ENCODE data around the gene PDE9A.

Gene PDE9A

GRCh38 chr21:42733874-42734273 is 80.5 kb downstream of the PDE9A start:
- H3K4me3 ChIP-seq (ENCODE audit: low read depth, low read length), result no peak overlapping the region
- no peak overlapping the region for H3K18ac ChIP-seq (ENCODE audit: low read length)
- WGBS (ENCODE audit: extremely low coverage, insufficient coverage, insufficient read length), result no CpG with 5 or more reads among the region's 7 CpGs
- no peak overlapping the region for H2AK5ac ChIP-seq (ENCODE audit: low read length)
- H3K4me2 ChIP-seq (ENCODE audit: low read length), result no peak overlapping the region
- no peak overlapping the region for H2BK120ac ChIP-seq (ENCODE audit: insufficient read depth, low read length, poor library complexity)
- peaks cover 2% of the 10 kb centered on the region for H3K79me1 ChIP-seq (ENCODE audit: low read length)
- no peaks in the 10 kb centered on the region for H3K27me3 ChIP-seq (ENCODE audit: insufficient read depth, low read length)
- no peak overlapping the region for H2AFZ ChIP-seq (ENCODE audit: insufficient read depth, low read length, poor library complexity)
- no peak for DNase-seq
- no peak overlapping the region for H3K23ac ChIP-seq (ENCODE audit: low read length)
- no peak overlapping the region for H4K12ac ChIP-seq (ENCODE audit: low read depth, low read length)
- no peak overlapping the region for H3K4ac ChIP-seq (ENCODE audit: low read depth, low read length)
- H3K36me3 ChIP-seq (ENCODE audit: control insufficient read depth in 1 of 2, insufficient read depth in 2 of 2, low read length in 2 of 2), result peaks cover 11 to 17% of the 10 kb centered on the region in 2 experiments
- H3K14ac ChIP-seq (ENCODE audit: low read length), result no peak overlapping the region
- H3K27ac ChIP-seq (ENCODE audit: low read depth, low read length), result no peak overlapping the region
- no peaks in the 10 kb centered on the region for H3K9me3 ChIP-seq (ENCODE audit: insufficient read depth, low read depth, low read length)
- no peak overlapping the region for H2BK5ac ChIP-seq (ENCODE audit: low read depth, low read length, poor library complexity)
- no peak overlapping the region for H4K91ac ChIP-seq (ENCODE audit: low read depth, low read length)
- H3K4me1 ChIP-seq (ENCODE audit: control insufficient read depth in 1 of 2, insufficient read depth in 2 of 2, low read length in 2 of 2), result peaks cover 13 to 14% of the 10 kb centered on the region in 2 experiments
- no peak overlapping the region for H4K8ac ChIP-seq (ENCODE audit: low read depth, low read length)
- H3K79me2 ChIP-seq (ENCODE audit: control insufficient read depth, insufficient read depth, low read length, poor library complexity), result no peaks in the 10 kb centered on the region
- no peak overlapping the region for H3K9ac ChIP-seq (ENCODE audit: low read length)
- no peak overlapping the region for H2BK12ac ChIP-seq (ENCODE audit: low read length)

- no peak overlapping the region for H3K4ac ChIP-seq (ENCODE audit: low read depth, low read length)
- H3K27me3 ChIP-seq (ENCODE audit: insufficient read depth, low read length), result no peaks in the 10 kb centered on the region
- no peak overlapping the region for H2AK5ac ChIP-seq (ENCODE audit: low read length)
- H3K27ac ChIP-seq (ENCODE audit: low read depth, low read length), result no peak overlapping the region
- no peak overlapping the region for H3K14ac ChIP-seq (ENCODE audit: low read length)
- peaks cover 13 to 14% of the 10 kb centered on the region in 2 experiments for H3K4me1 ChIP-seq (ENCODE audit: control insufficient read depth in 1 of 2, insufficient read depth in 2 of 2, low read length in 2 of 2)
- no peaks in the 10 kb centered on the region for H3K9me3 ChIP-seq (ENCODE audit: insufficient read depth, low read depth, low read length)
- H2BK12ac ChIP-seq (ENCODE audit: low read length), result no peak overlapping the region
- no peak overlapping the region for H2BK5ac ChIP-seq (ENCODE audit: low read depth, low read length, poor library complexity)
- H3K4me2 ChIP-seq (ENCODE audit: low read length), result no peak overlapping the region
- no peak overlapping the region for H4K12ac ChIP-seq (ENCODE audit: low read depth, low read length)
- H3K36me3 ChIP-seq (ENCODE audit: control insufficient read depth in 1 of 2, insufficient read depth in 2 of 2, low read length in 2 of 2), result peaks cover 11 to 17% of the 10 kb centered on the region in 2 experiments
- H3K23ac ChIP-seq (ENCODE audit: low read length), result no peak overlapping the region
- H2BK120ac ChIP-seq (ENCODE audit: insufficient read depth, low read length, poor library complexity), result no peak overlapping the region
- no CpG with 5 or more reads among the region's 7 CpGs for WGBS (ENCODE audit: extremely low coverage, insufficient coverage, insufficient read length)
- H2AFZ ChIP-seq (ENCODE audit: insufficient read depth, low read length, poor library complexity), result no peak overlapping the region
- no peak overlapping the region for H3K4me3 ChIP-seq (ENCODE audit: low read depth, low read length)
- H3K79me1 ChIP-seq (ENCODE audit: low read length), result peaks cover 2% of the 10 kb centered on the region
- no peak overlapping the region for H3K18ac ChIP-seq (ENCODE audit: low read length)
- H3K79me2 ChIP-seq (ENCODE audit: control insufficient read depth, insufficient read depth, low read length, poor library complexity), result no peaks in the 10 kb centered on the region
- no peak overlapping the region for H4K91ac ChIP-seq (ENCODE audit: low read depth, low read length)
- no peak overlapping the region for H3K9ac ChIP-seq (ENCODE audit: low read length)
- DNase-seq, result no peak
- no peak overlapping the region for H4K8ac ChIP-seq (ENCODE audit: low read depth, low read length)
Observed at GRCh38 chr21:42734323-42734971, 81.0 kb downstream of the PDE9A start.

- Histone ChIP-seq H3K9me3 (ENCODE audit: insufficient read depth, low read depth, low read length) (no peaks in the 10 kb centered on the region), H2BK5ac (ENCODE audit: low read depth, low read length, poor library complexity) (no peak overlapping the region), H3K36me3 (ENCODE audit: control insufficient read depth in 1 of 2, insufficient read depth in 2 of 2, low read length in 2 of 2) (peaks cover 11 to 17% of the 10 kb centered on the region in 2 experiments), H3K14ac (ENCODE audit: low read length) (no peak overlapping the region), H4K12ac (ENCODE audit: low read depth, low read length) (no peak overlapping the region), H4K91ac (ENCODE audit: low read depth, low read length) (no peak overlapping the region), H3K27ac (ENCODE audit: low read depth, low read length) (no peak overlapping the region), H3K23ac (ENCODE audit: low read length) (no peak overlapping the region), H3K4me3 (ENCODE audit: low read depth, low read length) (no peak overlapping the region), H2AFZ (ENCODE audit: insufficient read depth, low read length, poor library complexity) (no peak overlapping the region), H2BK12ac (ENCODE audit: low read length) (no peak overlapping the region), H3K79me2 (ENCODE audit: control insufficient read depth, insufficient read depth, low read length, poor library complexity) (no peaks in the 10 kb centered on the region), H4K8ac (ENCODE audit: low read depth, low read length) (no peak overlapping the region), H3K4ac (ENCODE audit: low read depth, low read length) (no peak overlapping the region), H2AK5ac (ENCODE audit: low read length) (no peak overlapping the region), H3K4me2 (ENCODE audit: low read length) (no peak overlapping the region), H3K18ac (ENCODE audit: low read length) (no peak overlapping the region), H3K79me1 (ENCODE audit: low read length) (peaks cover 2% of the 10 kb centered on the region), H3K27me3 (ENCODE audit: insufficient read depth, low read length) (no peaks in the 10 kb centered on the region), H3K4me1 (ENCODE audit: control insufficient read depth in 1 of 2, insufficient read depth in 2 of 2, low read length in 2 of 2) (peaks cover 13 to 14% of the 10 kb centered on the region in 2 experiments), H2BK120ac (ENCODE audit: insufficient read depth, low read length, poor library complexity) (no peak overlapping the region), H3K9ac (ENCODE audit: low read length) (no peak overlapping the region)
- WGBS (ENCODE audit: extremely low coverage, insufficient coverage, insufficient read length), result no CpG with 5 or more reads among the region's 8 CpGs
- no peak for DNase-seq
Observed at GRCh38 chr21:42735061-42735460, 81.6 kb downstream of the PDE9A start.

DNA sequence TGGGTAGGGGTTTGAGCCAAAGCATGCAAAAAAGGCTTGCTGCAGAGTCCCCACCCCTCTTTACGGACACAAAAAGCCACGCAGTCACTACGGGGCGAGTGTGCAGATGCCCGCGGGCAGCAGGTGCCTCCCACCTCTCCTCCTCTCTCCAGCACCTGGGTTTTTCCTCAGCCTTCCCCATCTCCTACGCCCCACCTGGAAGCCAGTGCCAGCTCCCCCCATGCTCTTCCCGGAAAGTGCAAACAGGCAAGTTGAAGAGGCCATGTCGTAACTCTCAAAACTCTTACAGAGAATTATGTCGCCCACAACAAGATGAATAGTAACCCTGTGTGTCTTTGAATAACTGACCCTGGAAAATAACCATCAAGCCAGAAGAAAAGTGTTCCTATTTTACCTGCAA is 82.5 kb downstream of the PDE9A start:
- H4K12ac ChIP-seq (ENCODE audit: low read depth, low read length), result no peak overlapping the region
- H3K18ac ChIP-seq (ENCODE audit: low read length), result no peak overlapping the region
- H3K23ac ChIP-seq (ENCODE audit: low read length), result no peak overlapping the region
- peaks cover 13 to 14% of the 10 kb centered on the region in 2 experiments for H3K4me1 ChIP-seq (ENCODE audit: control insufficient read depth in 1 of 2, insufficient read depth in 2 of 2, low read length in 2 of 2)
- H3K9ac ChIP-seq (ENCODE audit: low read length), result no peak overlapping the region
- H2BK12ac ChIP-seq (ENCODE audit: low read length), result no peak overlapping the region
- no peak overlapping the region for H4K8ac ChIP-seq (ENCODE audit: low read depth, low read length)
- no peaks in the 10 kb centered on the region for H3K27me3 ChIP-seq (ENCODE audit: insufficient read depth, low read length)
- peaks cover 11 to 17% of the 10 kb centered on the region in 2 experiments for H3K36me3 ChIP-seq (ENCODE audit: control insufficient read depth in 1 of 2, insufficient read depth in 2 of 2, low read length in 2 of 2)
- H3K4ac ChIP-seq (ENCODE audit: low read depth, low read length), result no peak overlapping the region
- no peak overlapping the region for H3K4me3 ChIP-seq (ENCODE audit: low read depth, low read length)
- H3K79me2 ChIP-seq (ENCODE audit: control insufficient read depth, insufficient read depth, low read length, poor library complexity), result no peaks in the 10 kb centered on the region
- no peak overlapping the region for H2BK5ac ChIP-seq (ENCODE audit: low read depth, low read length, poor library complexity)
- no peak overlapping the region for H3K27ac ChIP-seq (ENCODE audit: low read depth, low read length)
- H3K9me3 ChIP-seq (ENCODE audit: insufficient read depth, low read depth, low read length), result no peaks in the 10 kb centered on the region
- peaks cover 2% of the 10 kb centered on the region for H3K79me1 ChIP-seq (ENCODE audit: low read length)
- no peak overlapping the region for H3K14ac ChIP-seq (ENCODE audit: low read length)
- no peak overlapping the region for H2AK5ac ChIP-seq (ENCODE audit: low read length)
- WGBS (ENCODE audit: extremely low coverage, insufficient coverage, insufficient read length), result no CpG with 5 or more reads among the region's 10 CpGs
- H4K91ac ChIP-seq (ENCODE audit: low read depth, low read length), result no peak overlapping the region
- DNase-seq, result no peak
- no peak overlapping the region for H2AFZ ChIP-seq (ENCODE audit: insufficient read depth, low read length, poor library complexity)
- H2BK120ac ChIP-seq (ENCODE audit: insufficient read depth, low read length, poor library complexity), result no peak overlapping the region
- H3K4me2 ChIP-seq (ENCODE audit: low read length), result no peak overlapping the region

All from trophoblast cell (in vitro differentiated cells and primary cell).